ENCODE results near the gene BRF1.
"Not testable (repeated sequence)": the region's sequence is repeated elsewhere in the genome, so short reads cannot be mapped to it uniquely, and the experiment has no call there.

BRF1 gene, protein sequence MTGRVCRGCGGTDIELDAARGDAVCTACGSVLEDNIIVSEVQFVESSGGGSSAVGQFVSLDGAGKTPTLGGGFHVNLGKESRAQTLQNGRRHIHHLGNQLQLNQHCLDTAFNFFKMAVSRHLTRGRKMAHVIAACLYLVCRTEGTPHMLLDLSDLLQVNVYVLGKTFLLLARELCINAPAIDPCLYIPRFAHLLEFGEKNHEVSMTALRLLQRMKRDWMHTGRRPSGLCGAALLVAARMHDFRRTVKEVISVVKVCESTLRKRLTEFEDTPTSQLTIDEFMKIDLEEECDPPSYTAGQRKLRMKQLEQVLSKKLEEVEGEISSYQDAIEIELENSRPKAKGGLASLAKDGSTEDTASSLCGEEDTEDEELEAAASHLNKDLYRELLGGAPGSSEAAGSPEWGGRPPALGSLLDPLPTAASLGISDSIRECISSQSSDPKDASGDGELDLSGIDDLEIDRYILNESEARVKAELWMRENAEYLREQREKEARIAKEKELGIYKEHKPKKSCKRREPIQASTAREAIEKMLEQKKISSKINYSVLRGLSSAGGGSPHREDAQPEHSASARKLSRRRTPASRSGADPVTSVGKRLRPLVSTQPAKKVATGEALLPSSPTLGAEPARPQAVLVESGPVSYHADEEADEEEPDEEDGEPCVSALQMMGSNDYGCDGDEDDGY

GRCh38 chr14:105300542-105301102, at the start of gene BRF1:
Gene BRF1 (minus strand): TSS chr14:105301001. CDS start chr14:105300629, 372 bp downstream.
- no peak for DNase-seq

DNA sequence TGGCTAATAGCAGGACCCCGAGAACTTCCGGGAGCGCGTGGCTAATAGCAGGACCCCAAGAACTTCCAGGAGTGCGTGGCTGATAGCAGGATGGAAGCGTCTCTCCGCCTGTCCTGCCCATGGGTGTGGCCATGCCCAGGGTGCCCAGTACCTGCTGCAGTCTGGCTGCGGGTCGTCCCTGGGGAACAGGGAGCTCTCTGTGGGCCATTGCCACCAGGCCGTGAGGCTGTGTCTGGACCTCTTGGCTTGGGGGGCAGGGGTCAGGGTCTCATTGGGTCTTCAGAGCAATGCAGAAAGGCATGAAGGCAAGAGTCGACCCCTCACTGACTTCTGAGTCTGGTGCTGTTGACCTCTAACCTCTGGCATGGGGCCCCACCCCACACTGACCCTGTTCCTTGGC, 49.2 kb upstream of the BRF1 start:
- no peak for DNase-seq

DNA sequence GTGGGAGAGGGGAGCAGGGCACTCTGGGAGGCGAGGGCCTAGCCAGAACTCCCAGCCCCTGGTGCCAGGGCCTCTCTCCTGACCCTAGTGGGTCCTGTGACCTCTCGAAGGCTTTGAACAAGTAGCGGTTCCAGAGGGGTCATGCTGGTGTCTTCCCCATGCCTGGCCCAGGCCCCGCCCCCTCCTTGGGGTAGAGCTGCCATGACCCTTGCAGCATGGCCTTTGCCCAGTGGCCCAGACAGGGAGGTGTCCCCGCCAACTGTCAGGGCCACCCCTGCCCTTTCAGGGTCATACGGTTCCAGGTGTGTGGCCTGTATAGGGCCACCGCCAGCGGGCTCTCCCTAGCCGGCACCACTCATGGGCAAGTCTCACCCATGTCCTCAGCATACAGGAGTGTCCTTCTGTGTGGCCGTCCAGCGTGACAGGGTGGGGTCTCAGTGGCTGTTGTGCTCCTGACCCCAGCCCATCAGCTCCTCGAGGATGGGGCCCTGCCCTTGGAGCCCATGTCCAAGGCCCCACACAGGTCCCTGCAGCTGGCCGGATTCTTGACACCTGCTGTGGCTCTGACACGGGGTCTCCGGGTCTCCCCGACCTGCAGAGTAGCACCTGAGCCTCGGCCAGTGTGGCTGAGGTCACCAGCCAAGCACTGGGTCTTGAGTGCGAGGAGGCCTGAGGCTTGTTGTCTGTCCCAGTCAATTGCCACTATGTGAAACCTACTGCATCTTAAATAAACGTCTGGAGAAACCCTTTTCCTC, 48.3 kb upstream of the BRF1 start:
- DNase-seq: no peak

GRCh38 chr14:105348169-105348944, 47.6 kb upstream of the BRF1 start:
- DNase-seq: no peak

DNA sequence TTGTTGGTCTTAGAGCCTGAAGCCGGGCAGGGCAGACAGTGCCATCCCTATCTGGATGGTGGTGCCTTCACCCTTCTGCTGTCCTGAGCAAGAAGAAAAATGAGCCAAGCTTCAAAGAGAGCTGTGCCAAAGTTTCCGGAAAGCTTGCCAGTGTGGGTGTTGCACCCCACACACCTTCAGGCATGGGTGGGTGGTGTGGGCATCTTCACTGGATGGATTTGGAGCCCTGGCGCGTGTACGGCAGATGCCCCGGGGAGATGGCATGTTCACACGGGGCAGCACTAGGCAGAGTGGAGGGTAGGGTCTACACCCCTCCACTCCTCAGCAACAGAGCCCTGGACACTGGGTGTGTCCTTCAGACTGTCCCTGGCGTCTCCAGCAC, 46.8 kb upstream of the BRF1 start:
- DNase-seq: no peak

DNA sequence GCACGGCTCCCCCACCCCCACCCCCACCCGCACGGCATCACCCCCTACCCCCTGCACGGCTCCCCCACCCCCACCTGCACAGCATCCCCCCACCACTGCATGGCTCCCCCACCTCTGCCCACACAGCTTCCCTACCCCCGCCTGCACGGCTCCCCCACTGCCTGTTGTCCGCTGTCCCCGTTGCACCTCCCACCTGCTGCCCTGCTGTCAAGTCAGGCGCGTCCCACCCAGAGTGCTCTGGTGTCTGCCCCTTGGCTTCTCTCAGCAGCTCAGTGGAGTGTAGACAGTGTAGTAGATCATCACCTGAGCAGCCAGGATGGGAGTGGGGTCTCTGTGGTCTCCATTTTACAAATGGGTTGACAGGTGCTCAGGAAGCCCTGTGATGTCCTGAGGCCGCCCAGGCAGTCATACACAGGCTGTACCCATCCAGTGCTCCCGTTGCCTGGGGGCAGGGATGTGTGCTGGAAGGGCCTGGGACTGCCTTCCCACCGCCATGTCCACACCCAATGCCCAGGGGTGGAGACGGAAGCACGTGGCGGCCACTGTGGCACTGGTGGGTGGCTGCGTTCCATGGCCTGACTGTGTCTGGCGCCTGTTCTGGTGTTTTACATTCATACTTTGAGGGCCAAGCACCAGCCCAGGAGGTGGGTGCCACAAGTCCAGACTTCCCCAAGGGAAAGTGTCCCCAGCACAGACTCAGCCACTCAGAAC, 46.2 kb upstream of the BRF1 start:
- no peak for DNase-seq

- no peak for DNase-seq
These were observed 45.4 kb upstream of the BRF1 start for GRCh38 chr14:105346200-105346533.

- DNase-seq: peak; percentile 94
These were observed 42.4 kb upstream of the BRF1 start for GRCh38 chr14:105343194-105343593.

DNA sequence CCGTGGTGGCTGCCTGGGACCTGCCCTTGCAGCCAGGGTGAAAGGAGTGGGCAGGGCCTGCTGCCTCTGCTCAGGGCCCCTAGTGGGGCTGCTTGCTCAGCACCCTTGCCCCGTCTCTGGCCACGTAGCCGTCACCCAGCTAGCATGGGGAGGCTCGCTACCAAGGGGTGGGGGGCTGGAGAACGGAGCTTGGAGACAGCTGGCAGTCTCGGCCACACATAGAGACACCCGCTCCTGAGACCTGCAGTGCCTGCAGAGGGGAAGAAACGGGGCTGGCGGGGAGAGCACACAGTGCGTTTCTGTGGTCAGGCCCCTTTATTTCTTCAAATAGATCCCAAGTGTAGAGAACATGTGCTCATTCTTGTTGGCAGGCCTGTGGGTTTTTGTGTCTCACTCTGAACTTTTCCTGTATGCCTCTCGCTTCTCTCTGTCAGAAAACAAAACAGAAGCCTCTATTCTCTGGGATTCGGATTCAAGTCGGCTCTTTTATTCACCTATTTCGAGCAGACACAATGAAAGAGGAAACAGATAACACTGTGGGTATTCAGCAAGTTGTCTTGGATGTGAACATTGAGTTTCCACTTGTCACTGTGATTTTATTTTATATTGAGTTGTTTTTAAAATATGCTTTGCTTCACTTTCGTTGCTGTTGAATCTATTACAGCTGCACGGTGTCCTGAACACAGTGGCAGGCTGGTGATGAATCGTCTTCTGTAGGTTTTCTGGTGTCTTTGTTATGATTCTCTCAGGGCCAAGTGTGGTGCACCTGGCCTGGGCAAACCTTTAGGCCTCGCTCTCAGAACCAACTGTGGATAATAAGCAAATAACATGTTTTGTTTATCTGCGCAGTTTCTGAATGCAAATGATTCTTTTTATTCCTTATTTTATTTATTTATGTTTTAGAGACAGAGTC, 40.3 kb upstream of the BRF1 start:
- DNase-seq: no peak

- no peak for DNase-seq
These were observed 37.4 kb upstream of the BRF1 start for GRCh38 chr14:105337966-105338741.

GRCh38 chr14:105337433-105337832, 36.6 kb upstream of the BRF1 start:
- no peak for DNase-seq

DNA sequence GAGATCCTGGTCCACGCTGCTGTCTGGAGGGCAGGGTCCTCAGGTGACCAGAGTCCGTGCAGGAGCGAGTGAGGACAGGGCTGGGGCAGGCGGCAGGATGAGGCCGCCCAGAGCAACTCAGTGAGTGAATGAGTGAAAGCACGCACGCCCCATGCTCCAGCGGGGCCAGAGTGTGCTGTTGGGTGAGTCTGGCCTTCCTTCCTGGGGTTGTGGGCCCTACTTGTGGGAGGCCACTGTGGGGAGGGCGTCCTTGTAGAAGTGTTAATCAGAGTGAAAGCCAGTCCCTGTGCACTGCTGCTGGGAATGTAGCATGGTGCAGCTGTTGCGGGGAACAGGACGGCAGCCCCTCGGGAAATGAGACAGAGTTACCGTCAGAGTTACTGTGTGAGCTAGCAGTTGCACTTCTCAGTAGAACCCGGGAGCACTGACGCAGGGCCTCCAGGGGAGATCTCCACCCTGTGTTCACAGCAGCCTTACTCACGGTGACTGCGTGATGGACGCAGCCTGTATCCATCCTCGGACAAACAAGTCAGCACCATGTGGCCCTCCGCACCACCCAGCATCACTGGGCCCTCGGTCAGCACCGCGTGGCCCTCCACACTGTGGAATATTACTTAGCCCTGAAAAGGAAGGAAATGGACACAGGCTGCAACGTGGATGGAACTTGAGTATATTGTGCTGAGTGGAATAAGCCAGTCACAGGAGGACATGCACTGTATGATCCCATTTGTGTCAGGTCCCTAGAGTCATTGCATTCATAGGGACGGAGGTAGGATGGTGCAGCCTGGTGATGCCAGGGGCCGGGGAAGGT, 35.9 kb upstream of the BRF1 start:
- DNase-seq: no peak

GRCh38 chr14:105335735-105336476, 35.1 kb upstream of the BRF1 start:
- DNase-seq: no peak

GRCh38 chr14:105335231-105335542, 34.4 kb upstream of the BRF1 start:
- not testable (repeated sequence) for DNase-seq

DNA sequence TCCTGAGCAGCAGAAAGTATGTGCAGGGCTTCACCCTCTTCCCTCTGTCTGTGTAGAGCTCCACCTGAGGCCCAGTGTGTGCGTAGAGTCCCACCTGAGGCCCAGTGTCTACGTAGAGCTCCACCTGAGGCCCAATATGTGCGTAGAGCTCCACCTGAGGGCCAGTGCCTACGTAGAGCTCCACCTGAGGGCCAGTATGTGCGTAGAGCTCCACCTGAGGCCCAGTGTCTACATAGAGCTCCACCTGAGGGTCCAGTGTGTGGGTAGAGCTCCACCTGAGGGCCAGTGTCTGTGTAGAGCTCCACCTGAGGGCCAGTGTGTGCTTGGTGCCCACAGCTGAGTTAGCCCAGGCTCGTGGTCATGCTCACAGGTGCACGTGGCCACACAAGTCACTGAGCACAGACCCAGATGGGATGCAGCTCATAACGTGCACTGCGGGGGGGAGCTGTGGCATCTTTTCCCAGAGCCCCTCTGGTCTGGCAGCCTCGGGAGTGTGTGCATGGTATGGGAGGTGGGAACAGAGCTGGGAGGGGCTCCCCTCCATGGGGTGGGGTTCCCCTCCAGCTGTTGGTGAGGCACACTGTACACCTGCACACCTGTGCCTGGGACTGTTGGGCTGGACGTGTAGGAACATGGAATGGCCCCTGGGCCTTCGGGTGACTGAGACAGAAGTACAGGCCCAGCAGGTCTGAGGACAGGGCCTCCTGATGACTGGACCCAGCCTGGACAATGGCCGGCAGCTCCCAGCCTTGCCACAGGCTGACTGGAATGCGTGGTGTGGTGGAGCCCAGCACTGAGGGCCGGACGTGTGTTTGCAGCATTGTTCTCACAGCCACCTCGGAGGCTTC, 33.8 kb upstream of the BRF1 start:
- peak; percentile 35 for DNase-seq

- DNase-seq: peak; percentile 65
These were observed 33.0 kb upstream of the BRF1 start for GRCh38 chr14:105333613-105334364.

- DNase-seq: peak; percentile 42
These were observed 32.3 kb upstream of the BRF1 start for GRCh38 chr14:105333020-105333490.

Data from NCI-H69 (cell line).